Calu3 (cell line): ENCODE measurements around the gene DLG2. TPM values are rescaled to one million over a fixed set of nuclear protein-coding genes. Genes with fewer than 3 reads are reported as not detected.

Experiments
- BruUV-seq: library from RNA; stranded (reverse); fragments of 400-500 nt; replicated peaks from 2 replicates; lab custom pipeline; 2021; lab: Mats Ljungman, UMichigan
- CTCF ChIA-PET: fragments of 300-600 bp; sonication (Branson Sonifier 250); formaldehyde crosslinking; loops from one replicate; lab custom pipeline; 2022; ENCODE audit warnings: antibody characterized with exemption; lab: Charles Lee
- DNase-seq: peaks from one replicate; pipeline ENCODE4 v3.0.0; 2022
- H3K27ac Mint-ChIP-seq: one replicate; pipeline ENCODE4 v1.8.0; 2022; ENCODE audit warnings: mixed read lengths; ENCODE audit not compliant: unreplicated experiment
- H3K27me3 Mint-ChIP-seq: one replicate; pipeline ENCODE4 v1.8.0; 2022; ENCODE audit warnings: mixed read lengths; ENCODE audit not compliant: unreplicated experiment
- H3K36me3 Mint-ChIP-seq: one replicate; pipeline ENCODE4 v1.8.0; 2022; ENCODE audit warnings: mild to moderate bottlenecking, moderate library complexity, mixed read lengths; ENCODE audit not compliant: insufficient read depth, unreplicated experiment
- H3K4me1 Mint-ChIP-seq: one replicate; pipeline ENCODE4 v1.8.0; 2022; ENCODE audit warnings: mild to moderate bottlenecking, low read depth, mixed read lengths; ENCODE audit not compliant: unreplicated experiment
- H3K4me3 Mint-ChIP-seq: one replicate; pipeline ENCODE4 v1.8.0; 2022; ENCODE audit warnings: mild to moderate bottlenecking, low read depth, moderate library complexity, mixed read lengths; ENCODE audit not compliant: unreplicated experiment
- H3K9me3 Mint-ChIP-seq: one replicate; pipeline ENCODE4 v1.8.0; 2022; ENCODE audit warnings: low read depth, mixed read lengths; ENCODE audit not compliant: unreplicated experiment
- CTCF ChIP-seq: fragments of 200-600 bp; IDR thresholded peaks from one replicate; pipeline ENCODE4 v1.8.0; 2022; ENCODE audit warnings: antibody characterized with exemption; ENCODE audit not compliant: unreplicated experiment
- intact Hi-C: fragments of 100-400 bp; cut with micrococcal nuclease; formaldehyde crosslinking; loops from one replicate; pipeline ENCODE4 v1.10.0; 2022; ENCODE audit not compliant: unreplicated experiment
- total RNA-seq: library from RNA; stranded (reverse); gene quantifications from 2 replicates; pipeline ENCODE4 v1.2.3, GENCODE V29; 2022

DLG2 gene
- total RNA-seq, 1 experiment from 2014 or later = 0.71 TPM

GRCh38 chr11:84958295-84958694 is 668.8 kb downstream of the DLG2 start:
- H3K36me3 Mint-ChIP-seq = no peaks in the 10 kb centered on the region
- no peak for DNase-seq
- no peaks in the 10 kb centered on the region for H3K27me3 Mint-ChIP-seq
- intact Hi-C loops = loop anchor here (1.0 kb wide), 1 partner anchor 42 kb away; no protein-coding TSS in a partner anchor
- TF ChIP-seq CTCF = no peak
- no peak overlapping the region for H3K27ac Mint-ChIP-seq
- H3K4me3 Mint-ChIP-seq = no peak overlapping the region
- H3K9me3 Mint-ChIP-seq = no peaks in the 10 kb centered on the region
- H3K4me1 Mint-ChIP-seq = no peaks in the 10 kb centered on the region
- no TSS peak for BruUV-seq
- CTCF ChIA-PET = no interaction called here

GRCh38 chr11:84950569-84951270 is 676.4 kb downstream of the DLG2 start:
- Mint-ChIP-seq H3K4me1 (no peaks in the 10 kb centered on the region), H3K27me3 (no peaks in the 10 kb centered on the region), H3K27ac (no peak overlapping the region), H3K36me3 (no peaks in the 10 kb centered on the region), H3K9me3 (no peaks in the 10 kb centered on the region), H3K4me3 (no peak overlapping the region)
- TF ChIP-seq CTCF = no peak
- DNase-seq = no peak
- BruUV-seq = no TSS peak
- intact Hi-C loops = no loop called here
- CTCF ChIA-PET = no interaction called here

GRCh38 chr11:84947970-84948580 is 679.1 kb downstream of the DLG2 start:
- H3K4me3 Mint-ChIP-seq = no peak overlapping the region
- no peaks in the 10 kb centered on the region for H3K27me3 Mint-ChIP-seq
- no peaks in the 10 kb centered on the region for H3K9me3 Mint-ChIP-seq
- intact Hi-C loops = no loop called here
- DNase-seq = no peak
- BruUV-seq = no TSS peak
- H3K27ac Mint-ChIP-seq = no peak overlapping the region
- no peaks in the 10 kb centered on the region for H3K36me3 Mint-ChIP-seq
- CTCF ChIA-PET = no interaction called here
- no peaks in the 10 kb centered on the region for H3K4me1 Mint-ChIP-seq
- no peak for TF ChIP-seq CTCF

GRCh38 chr11:84947070-84947469 is 680.1 kb downstream of the DLG2 start:
- H3K36me3 Mint-ChIP-seq = no peaks in the 10 kb centered on the region
- no peak overlapping the region for H3K27ac Mint-ChIP-seq
- TF ChIP-seq CTCF = no peak
- intact Hi-C loops = no loop called here
- CTCF ChIA-PET = no interaction called here
- no TSS peak for BruUV-seq
- no peaks in the 10 kb centered on the region for H3K4me1 Mint-ChIP-seq
- H3K27me3 Mint-ChIP-seq = no peaks in the 10 kb centered on the region
- no peaks in the 10 kb centered on the region for H3K9me3 Mint-ChIP-seq
- no peak for DNase-seq
- H3K4me3 Mint-ChIP-seq = no peak overlapping the region
